ENCODE results near the gene NOTO.

DNA sequence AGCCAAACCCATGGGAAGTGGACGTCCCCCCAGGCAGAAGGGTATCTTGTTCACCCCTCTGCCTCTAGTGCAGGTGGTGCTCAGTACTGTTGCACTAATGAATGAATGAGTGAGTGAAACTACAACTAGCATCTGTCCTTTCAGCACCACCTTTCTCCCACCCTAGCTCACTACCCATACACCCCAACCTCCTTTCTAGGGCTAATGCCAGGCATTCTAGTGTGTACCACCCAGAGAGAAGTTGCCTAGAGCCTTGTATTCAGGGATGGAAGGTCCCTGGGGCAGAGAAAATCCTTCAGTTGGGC, 54.2 kb downstream of the NOTO start:
- no peak for TF ChIP-seq EZH2phosphoT487 (IDR thresholded peaks at IDR 0.05; ENCODE audit: low read depth)
- TF ChIP-seq, protein P1, sequence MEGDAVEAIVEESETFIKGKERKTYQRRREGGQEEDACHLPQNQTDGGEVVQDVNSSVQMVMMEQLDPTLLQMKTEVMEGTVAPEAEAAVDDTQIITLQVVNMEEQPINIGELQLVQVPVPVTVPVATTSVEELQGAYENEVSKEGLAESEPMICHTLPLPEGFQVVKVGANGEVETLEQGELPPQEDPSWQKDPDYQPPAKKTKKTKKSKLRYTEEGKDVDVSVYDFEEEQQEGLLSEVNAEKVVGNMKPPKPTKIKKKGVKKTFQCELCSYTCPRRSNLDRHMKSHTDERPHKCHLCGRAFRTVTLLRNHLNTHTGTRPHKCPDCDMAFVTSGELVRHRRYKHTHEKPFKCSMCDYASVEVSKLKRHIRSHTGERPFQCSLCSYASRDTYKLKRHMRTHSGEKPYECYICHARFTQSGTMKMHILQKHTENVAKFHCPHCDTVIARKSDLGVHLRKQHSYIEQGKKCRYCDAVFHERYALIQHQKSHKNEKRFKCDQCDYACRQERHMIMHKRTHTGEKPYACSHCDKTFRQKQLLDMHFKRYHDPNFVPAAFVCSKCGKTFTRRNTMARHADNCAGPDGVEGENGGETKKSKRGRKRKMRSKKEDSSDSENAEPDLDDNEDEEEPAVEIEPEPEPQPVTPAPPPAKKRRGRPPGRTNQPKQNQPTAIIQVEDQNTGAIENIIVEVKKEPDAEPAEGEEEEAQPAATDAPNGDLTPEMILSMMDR (IDR thresholded peaks at IDR 0.05; ENCODE audit: low read depth, low read length) = no peak

Measured in OCI-LY3 (cell line).